GM15510 (cell line): ENCODE measurements around the gene SNAPIN.
A peak's percentile ranks its signal among the peaks of the same experiment; 100 is the strongest.

ENCODE experiments used
- POLR2A ChIP-seq: IDR thresholded peaks from 3 replicates; pipeline ENCODE4 v1.6.1; 2011; ENCODE audit warnings: borderline replicate concordance; ENCODE audit not compliant: insufficient read length; ENCODE audit errors: extremely low read depth

The SNAPIN gene

DNA sequence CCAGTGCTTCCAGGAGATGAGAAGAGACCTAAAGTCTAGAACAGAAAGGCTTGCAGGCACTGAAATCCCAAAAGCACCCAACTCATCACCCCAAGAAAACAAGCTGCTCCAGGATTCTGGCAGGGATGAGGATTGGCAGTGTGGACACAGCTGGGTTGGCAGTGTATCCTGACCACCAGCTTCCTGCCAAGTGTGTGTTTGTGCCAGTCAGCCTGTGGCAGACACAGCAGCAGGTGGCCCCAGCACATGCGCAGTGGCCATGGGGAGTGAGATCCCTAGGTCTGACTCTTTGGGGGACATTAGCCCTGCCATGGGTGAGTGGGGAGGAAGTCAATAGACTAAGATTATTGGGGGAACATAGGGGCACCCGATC is 8.7 kb upstream of the SNAPIN start:
- no peak for TF ChIP-seq POLR2A

DNA sequence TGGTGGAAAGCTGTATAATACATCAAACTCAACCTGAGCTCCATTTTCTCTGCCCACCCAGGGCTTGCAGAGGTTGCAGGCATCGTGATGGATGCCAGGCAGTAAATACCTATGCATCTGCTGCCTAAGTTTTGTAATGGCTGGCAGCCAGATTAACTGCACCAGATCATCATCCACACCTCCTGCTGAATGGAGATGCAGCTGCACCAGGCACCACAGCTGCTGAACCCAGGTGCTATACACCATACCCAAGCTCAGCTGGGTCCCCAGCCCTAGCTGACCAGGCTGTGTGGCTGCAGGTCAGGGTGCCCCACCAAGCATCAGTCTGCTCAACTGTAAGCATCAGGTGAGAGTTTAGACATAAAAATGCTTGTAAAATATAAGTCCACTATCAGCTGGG is 6.7 kb upstream of the SNAPIN start:
- no peak for TF ChIP-seq POLR2A

DNA sequence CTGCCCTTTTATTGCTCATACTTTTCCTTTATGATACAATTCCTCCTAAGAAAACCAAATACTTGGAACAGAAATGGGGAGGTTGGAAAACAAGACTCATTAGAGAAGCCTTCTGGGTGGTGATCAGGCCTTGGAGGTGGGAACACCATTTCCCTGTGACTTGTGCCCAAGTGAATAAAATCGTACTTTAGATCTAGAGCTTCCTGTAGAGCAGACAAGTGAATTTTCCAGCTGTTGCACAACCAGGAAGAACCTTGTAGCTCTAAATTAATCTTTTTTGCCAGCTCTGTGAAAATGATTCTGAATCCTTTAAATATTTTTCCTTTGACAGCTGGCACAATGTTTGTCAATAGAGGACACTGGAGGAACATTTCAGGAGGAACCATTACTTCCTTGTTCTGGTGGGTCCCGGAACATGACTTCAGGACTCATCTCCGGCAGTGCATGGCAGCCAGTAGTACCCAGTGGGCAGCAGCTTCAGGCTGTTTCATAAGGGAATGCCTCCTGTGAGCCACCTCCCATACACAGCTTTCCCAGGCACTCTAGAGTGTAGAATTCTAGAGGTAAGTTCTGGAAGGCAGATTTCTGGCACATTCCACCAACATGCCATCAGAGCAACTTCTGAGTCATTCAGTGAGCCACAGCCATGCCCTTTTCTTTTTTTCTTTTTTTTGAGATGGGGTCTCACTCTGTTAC is 5.5 kb upstream of the SNAPIN start:
- TF ChIP-seq POLR2A: no peak

DNA sequence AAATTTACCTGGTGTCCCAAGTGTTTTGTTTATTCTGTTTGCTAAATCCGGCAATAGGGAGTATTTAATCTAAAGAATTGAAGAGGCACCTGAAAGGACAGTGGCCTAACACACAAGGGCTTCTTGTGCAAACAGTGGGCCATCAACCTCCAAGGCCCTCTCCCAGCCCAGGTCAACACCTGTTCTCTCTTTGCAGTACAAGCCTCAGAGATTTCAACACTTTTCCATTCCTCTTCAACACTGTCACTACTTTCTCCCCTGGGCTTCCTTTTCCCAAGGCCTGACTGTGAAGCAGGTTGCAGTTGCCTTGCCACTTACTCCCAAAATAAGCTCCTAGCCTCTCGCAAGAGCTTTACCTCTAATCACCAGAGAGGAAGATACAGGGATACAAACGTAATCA is 3.2 kb upstream of the SNAPIN start:
- no peak for TF ChIP-seq POLR2A

DNA sequence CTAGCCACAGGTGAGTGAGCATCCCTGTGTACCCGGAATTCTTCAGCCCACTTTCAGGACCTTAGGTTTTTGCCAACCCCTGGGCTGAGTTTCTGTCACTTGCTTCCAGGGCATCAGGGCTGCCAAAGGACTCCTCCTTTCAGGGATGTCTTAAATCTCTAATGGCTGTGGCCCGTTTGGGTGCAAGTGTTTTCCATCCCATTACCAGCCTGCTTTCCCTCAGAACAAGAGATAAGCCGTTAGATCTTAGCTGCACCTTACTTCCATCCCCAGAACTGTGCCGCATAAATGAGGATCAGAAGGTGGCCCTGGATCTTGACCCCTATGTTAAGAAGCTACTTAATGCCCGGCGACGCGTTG is 652 bp downstream of the SNAPIN start:
- no peak for TF ChIP-seq POLR2A

DNA sequence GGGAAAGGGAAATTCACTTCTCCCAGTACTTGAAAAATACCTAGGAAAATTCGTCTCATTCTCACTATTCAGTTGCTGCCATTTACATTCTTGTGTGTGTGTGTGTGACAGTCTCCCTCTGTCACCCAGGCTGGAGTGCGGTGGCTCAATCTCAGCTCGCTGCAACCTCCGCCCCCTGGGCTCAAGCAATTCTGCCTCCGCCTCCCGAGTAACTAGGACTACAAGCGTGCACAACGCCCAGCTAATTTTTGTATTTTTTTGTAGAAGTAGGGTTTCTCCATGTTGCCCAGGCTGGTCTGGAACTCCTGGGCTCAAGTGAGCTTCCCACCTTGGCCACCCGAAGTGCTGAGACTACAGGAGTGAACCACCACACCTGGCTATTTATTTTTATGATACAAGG is 1.2 kb downstream of the SNAPIN start:
- TF ChIP-seq POLR2A: no peak

DNA sequence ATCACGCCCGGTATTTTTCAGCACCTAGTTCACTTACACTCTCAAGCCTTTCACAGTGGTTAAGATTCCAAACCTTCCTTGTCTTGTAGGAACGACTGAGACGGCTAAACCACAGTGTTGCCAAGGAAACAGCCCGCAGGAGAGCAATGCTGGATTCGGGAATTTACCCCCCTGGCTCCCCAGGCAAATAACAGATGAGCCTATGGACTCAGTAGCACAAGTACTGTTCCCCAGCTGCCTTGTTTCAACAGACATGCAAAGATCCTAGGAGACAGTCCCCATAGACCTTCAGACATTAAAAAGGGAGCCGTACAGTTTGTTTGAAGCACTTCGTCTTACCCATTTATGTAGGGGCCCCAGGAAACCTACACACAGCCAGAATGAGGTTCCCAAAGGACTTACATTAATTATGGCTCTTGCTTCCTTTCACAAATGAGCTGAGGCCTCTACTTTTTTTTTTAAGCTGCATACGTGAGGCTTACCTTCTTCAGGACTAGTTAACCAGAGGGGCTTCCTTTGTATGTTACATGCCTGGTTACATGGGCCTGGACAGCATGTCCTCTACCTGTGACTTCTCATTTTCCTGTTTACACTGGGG is 2.7 kb downstream of the SNAPIN start:
- TF ChIP-seq POLR2A: no peak

DNA sequence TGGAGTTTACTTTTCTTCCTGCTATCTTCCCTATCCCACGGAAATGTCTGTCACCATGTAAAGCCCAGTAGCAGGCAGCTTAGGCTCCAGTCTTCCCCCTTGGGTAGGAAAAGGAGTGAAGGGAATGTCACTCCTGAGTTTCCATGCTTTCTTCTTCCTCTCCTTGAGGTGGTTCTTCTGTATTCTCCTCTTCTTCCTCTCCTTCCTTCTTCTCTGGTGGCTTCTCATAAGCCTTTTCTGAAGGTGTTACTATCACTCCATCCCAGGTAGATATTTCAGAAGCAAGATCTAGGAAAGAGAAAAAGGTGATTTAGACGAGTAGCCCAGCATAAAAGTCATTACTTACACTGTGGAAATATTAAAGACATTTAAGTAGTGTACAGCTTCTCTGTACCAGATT is 3.8 kb downstream of the SNAPIN start:
- TF ChIP-seq POLR2A: no peak

DNA sequence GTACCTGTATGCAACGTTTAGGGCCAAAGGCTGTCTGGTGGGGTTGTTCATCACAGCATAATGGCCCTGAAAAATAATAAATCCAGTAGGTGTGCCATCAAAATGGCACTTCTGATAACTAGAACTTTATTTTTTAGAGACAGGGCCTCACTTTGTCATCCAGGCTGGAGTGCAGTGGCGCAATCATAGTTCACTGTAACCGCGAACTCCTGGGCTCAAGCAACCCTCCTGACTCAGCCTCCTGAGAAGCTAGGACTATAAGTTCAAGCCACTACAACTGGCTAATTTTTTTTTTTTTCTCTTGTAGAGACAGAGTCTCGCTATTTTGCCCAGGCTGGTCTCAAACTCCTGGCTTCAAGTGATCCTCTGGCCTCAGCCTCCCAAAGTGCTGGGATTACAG is 4.7 kb downstream of the SNAPIN start:
- TF ChIP-seq POLR2A: no peak

DNA sequence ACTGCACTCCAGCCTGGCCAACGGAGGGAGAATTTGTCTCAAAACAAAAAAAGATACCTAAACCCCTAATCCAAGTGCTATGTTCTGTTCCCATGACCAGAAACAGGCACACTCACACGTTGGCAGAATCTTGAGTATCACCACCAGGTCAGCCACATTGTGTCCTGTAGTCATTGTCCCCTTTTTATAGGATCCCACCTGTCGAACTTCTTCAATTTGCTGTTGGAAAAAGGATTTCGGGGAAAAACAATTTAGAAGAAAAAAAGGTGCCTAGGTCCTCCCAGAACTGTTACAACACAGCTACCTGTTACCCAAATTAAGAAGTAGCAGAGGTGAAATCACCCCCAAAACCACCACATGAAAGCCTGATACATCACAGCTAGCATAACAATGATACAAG is 8.9 kb downstream of the SNAPIN start:
- TF ChIP-seq POLR2A: no peak

DNA sequence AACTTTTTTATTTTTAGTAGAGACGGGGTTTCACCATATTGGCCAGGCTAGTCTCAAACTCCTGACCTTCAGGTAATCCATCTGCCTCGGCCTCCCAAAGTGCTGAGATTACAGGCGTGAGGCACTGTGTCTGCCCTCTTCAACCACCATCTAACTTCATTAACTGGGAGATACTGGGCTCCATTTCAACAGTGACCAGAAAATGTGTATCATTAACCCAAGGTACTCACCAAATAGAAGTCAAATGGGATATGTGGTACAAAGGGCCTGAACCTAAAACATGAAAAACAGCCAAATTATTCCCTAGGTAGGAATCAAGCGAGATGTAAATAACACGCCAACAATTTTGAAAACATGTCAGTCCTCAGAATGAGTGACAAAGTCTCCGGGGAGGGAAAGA is 11.1 kb downstream of the SNAPIN start:
- no peak for TF ChIP-seq POLR2A

DNA sequence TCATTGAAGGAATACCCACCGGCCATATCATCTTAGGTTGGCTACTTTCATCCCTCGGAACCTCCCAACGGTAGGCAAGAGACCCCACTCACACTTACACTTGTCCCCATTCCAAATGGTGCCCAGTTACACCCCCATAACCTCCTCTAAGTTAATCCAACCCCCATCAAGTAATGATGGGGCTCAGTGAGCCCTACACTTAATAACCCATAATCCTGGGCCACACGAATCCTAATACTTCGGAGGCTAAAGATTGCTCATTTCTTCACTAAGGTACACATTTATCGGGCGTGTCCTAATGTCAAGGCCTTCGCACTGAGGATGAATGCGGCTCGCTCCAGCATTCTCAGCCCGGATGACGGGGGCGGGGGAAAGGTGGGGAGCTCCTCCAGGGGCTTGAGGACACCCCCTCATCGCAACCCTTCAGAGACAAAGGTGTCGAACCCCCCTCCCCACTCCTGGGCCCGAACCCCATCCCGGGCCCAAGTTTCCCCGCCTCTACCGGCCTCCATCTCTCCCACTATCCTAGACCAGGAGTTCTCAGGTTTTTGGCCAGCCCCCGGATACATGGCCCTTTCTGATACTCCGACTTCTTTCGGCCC is 11.9 kb downstream of the SNAPIN start:
- no peak for TF ChIP-seq POLR2A

DNA sequence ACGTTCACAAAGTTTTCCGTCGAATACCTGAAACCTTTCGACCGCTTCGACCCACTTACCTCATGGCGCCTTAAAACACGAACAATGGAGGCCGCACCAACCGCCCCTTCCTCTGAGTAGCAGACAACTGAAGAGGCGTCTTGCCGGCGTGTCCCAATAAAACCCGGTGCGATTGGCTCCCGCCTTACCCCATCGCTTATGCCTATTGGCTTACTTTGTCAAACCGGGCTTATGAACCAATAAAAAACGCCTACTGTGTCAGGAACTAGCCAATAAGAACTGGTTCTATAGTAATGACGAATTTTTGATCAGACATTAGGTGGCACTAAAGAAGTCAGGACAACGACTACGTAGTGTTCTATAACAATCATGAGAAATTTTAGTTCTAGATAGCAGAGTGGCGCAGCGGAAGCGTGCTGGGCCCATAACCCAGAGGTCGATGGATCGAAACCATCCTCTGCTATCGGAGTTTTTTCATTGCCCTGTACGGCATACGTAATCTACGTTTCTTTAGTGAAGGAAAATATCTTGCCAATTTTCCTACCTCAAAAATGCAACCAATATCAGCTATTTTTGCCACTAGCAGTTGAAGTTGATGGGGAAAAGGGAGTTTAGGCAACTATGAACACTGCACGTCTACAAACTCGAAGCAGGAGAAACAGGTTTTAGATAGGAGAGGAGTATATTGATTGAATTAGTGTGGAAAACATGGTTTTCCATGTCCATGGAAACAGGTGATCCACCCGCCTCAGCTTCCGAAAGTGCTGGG is 12.5 kb downstream of the SNAPIN start, which contains the start of gene ILF2:
Gene ILF2, minus strand, starts transcription at position 135 of the 769 bp plus-strand sequence. Its CDS starts 71 bp downstream, at position 64.
- peak; percentile 76 for TF ChIP-seq POLR2A

DNA sequence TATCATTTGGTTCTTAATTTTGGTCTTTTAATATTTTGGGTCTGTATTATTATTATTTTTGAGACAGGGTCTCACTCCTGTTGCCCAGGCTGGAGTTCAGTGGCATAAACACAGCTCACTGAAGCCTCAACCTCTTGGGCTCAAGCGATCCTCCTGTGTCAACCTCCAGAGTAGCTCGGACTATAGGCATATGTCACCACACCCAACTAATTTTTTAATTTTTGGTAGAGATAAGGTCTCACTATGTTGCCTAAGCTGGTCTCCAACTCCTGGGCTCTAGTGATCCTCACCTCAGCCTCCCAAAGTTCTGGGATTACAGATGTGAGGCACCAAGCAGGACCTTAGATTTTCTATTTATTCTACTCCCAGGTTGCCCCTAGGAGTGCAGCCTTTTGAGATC is 15.0 kb downstream of the SNAPIN start:
- no peak for TF ChIP-seq POLR2A

DNA sequence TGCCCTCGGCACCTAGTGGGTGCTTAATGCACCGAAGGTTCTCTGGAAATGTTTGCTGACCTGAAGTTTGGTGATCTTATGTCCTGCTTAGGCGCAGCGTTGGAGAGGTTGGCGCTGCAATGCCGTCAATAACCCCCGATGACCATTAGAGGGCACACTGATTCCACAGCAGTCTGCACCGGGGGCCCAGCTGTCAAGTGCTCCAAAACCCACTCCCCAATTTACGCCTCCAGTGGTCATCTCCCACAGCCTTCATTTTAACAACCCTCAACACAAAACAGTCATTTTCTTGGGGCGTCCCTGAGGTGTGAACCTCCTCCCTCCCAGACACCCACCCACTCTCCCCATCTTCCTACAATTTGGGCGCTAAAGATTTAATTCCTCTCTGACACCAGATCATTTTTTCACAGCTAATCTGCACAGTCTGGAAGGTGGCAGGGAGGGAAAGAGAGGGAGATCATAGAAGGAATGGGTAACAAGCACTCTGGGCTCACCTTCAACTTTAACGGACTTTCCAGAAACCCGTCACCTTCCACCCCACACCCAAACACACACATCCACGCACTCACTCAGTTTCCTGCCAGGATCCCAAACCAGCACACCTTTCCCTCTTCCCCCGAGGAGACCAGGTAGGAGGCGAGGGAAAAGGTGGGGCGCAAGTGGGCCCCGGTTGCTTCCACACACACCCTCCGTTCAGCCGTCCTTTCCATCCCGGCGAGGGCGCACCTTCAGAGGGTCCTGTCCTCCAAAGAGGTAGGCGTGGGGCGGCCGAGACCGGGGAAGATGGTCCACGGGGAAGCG is 19.4 kb downstream of the SNAPIN start:
- TF ChIP-seq POLR2A: no peak

DNA sequence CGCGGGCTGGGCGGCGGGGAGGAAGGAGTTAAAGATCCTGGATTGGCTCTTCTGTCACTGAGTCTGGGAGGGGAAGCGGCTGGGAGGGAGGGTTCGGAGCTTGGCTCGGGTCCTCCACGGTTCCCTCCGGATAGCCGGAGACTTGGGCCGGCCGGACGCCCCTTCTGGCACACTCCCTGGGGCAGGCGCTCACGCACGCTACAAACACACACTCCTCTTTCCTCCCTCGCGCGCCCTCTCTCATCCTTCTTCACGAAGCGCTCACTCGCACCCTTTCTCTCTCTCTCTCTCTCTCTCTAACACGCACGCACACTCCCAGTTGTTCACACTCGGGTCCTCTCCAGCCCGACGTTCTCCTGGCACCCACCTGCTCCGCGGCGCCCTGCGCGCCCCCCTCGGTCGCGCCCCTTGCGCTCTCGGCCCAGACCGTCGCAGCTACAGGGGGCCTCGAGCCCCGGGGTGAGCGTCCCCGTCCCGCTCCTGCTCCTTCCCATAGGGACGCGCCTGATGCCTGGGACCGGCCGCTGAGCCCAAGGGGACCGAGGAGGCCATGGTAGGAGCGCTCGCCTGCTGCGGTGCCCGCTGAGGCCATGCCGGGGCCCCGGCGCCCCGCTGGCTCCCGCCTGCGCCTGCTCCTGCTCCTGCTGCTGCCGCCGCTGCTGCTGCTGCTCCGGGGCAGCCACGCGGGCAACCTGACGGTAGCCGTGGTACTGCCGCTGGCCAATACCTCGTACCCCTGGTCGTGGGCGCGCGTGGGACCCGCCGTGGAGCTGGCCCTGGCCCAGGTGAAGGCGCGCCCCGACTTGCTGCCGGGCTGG is 20.2 kb downstream of the SNAPIN start, which contains the start of gene NPR1:
Gene NPR1, plus strand, starts transcription at position 170 of the 818 bp plus-strand sequence. Its CDS starts 421 bp downstream, at position 591.
- TF ChIP-seq POLR2A: no peak
